Fibroblast of skin of right quadriceps (primary cell): ENCODE results near the gene LMCD1.

Experiments used
- DNase-seq: peaks from one replicate; pipeline ENCODE4 v3.0.0-alpha.2; 2013

The LMCD1 gene

GRCh38 chr3:8485141-8485870, 16.3 kb upstream of the LMCD1 start:
- DNase-seq, result no peak

GRCh38 chr3:8485943-8486342, 15.7 kb upstream of the LMCD1 start:
- no peak for DNase-seq

GRCh38 chr3:8486434-8486833, 15.2 kb upstream of the LMCD1 start:
- no peak for DNase-seq

GRCh38 chr3:8486936-8487335, 14.7 kb upstream of the LMCD1 start:
- no peak for DNase-seq

GRCh38 chr3:8488411-8488810, 13.2 kb upstream of the LMCD1 start:
- peak; percentile 33 for DNase-seq

- peak; percentile 36 for DNase-seq
Observed at GRCh38 chr3:8488877-8489276, 12.7 kb upstream of the LMCD1 start.

GRCh38 chr3:8489278-8489792, 12.3 kb upstream of the LMCD1 start:
- no peak for DNase-seq

- DNase-seq, result peak; percentile 100
Observed at GRCh38 chr3:8490079-8490552, 11.5 kb upstream of the LMCD1 start.

- DNase-seq, result peak; percentile 76
Observed at GRCh38 chr3:8491271-8492144, 10.1 kb upstream of the LMCD1 start.

- DNase-seq, result peak; percentile 76
Observed at GRCh38 chr3:8492744-8493511, 8.7 kb upstream of the LMCD1 start.

GRCh38 chr3:8493744-8494143, 7.9 kb upstream of the LMCD1 start:
- no peak for DNase-seq

GRCh38 chr3:8494327-8494726, 7.3 kb upstream of the LMCD1 start:
- DNase-seq, result no peak

- peak; percentile 55 for DNase-seq
Observed at GRCh38 chr3:8497582-8497981, 4.0 kb upstream of the LMCD1 start.

- no peak for DNase-seq
Observed at GRCh38 chr3:8499181-8499611, 2.4 kb upstream of the LMCD1 start.

- peak; percentile 75 for DNase-seq
Observed at GRCh38 chr3:8500319-8500988, 1.2 kb upstream of the LMCD1 start.

GRCh38 chr3:8500989-8501370, 643 bp upstream of the LMCD1 start:
- DNase-seq, result no peak

GRCh38 chr3:8503461-8503860, 1.8 kb downstream of the LMCD1 start:
- DNase-seq, result peak; percentile 33

GRCh38 chr3:8503871-8504610, 2.4 kb downstream of the LMCD1 start:
- DNase-seq, result peak; percentile 35

GRCh38 chr3:8504611-8504973, 3.0 kb downstream of the LMCD1 start:
- DNase-seq, result no peak

GRCh38 chr3:8505621-8506020, 4.0 kb downstream of the LMCD1 start:
- no peak for DNase-seq

GRCh38 chr3:8506571-8507061, 5.0 kb downstream of the LMCD1 start:
- peak; percentile 68 for DNase-seq

- no peak for DNase-seq
Observed at GRCh38 chr3:8507496-8507895, 5.9 kb downstream of the LMCD1 start.
